Glutamatergic neuron (in vitro differentiated cells): Measurements from ENCODE around the gene GALNT8. TPM values are rescaled to one million over a fixed set of nuclear protein-coding genes. Genes with fewer than 3 reads are reported as not detected.
"Not testable (repeated sequence)": the region's sequence is repeated elsewhere in the genome, so short reads cannot be mapped to it uniquely, and the experiment has no call there.

Experiments
- DNase-seq: peaks from one replicate; pipeline ENCODE4 v3.0.0; 2022
- H3K27ac Mint-ChIP-seq: one replicate; pipeline ENCODE4 v1.8.0; 2020; ENCODE audit warnings: mild to moderate bottlenecking, mixed read lengths, inconsistent platforms; ENCODE audit not compliant: unreplicated experiment
- H3K27me3 Mint-ChIP-seq: one replicate; pipeline ENCODE4 v1.8.0; 2020; ENCODE audit warnings: mild to moderate bottlenecking, moderate library complexity, mixed read lengths, inconsistent platforms; ENCODE audit not compliant: unreplicated experiment
- H3K36me3 Mint-ChIP-seq: one replicate; pipeline ENCODE4 v1.8.0; 2020; ENCODE audit warnings: mild to moderate bottlenecking, mixed read lengths, inconsistent platforms; ENCODE audit not compliant: unreplicated experiment
- H3K4me1 Mint-ChIP-seq: one replicate; pipeline ENCODE4 v1.8.0; 2020; ENCODE audit warnings: mild to moderate bottlenecking, low read depth, mixed read lengths, inconsistent platforms; ENCODE audit not compliant: unreplicated experiment
- H3K4me3 Mint-ChIP-seq: one replicate; pipeline ENCODE4 v1.8.0; 2020; ENCODE audit warnings: mild to moderate bottlenecking, mixed read lengths, inconsistent platforms; ENCODE audit not compliant: unreplicated experiment
- H3K9me3 Mint-ChIP-seq: one replicate; pipeline ENCODE4 v1.8.0; 2020; ENCODE audit warnings: mild to moderate bottlenecking, moderate library complexity, mixed read lengths, inconsistent platforms; ENCODE audit not compliant: unreplicated experiment
- CTCF ChIP-seq: fragments of 200-600 bp; sonication (generic); IDR thresholded peaks from one replicate; pipeline ENCODE4 v1.5.0; 2021; ENCODE audit not compliant: partially characterized antibody, unreplicated experiment
- total RNA-seq: library from RNA; stranded (reverse); fragmentation: NEBNext Ultra II Directional; extraction: Animal tissue kit (Norgen Biotek cat#: 25700); gene quantifications from one replicate; pipeline ENCODE4 v1.2.1, GENCODE V29; 2021; ENCODE audit not compliant: unreplicated experiment

GALNT8 gene
- total RNA-seq, 1 donor from 2014 or later, result 25.3 TPM

- Mint-ChIP-seq H3K4me3 (no peak overlapping the region), H3K9me3 (peaks cover 4% of the 10 kb centered on the region), H3K36me3 (peaks cover 9% of the 10 kb centered on the region), H3K27ac (no peak overlapping the region), H3K27me3 (no peaks in the 10 kb centered on the region), H3K4me1 (no peaks in the 10 kb centered on the region)
- no peak for DNase-seq
- TF ChIP-seq CTCF, result no peak
Observed at GRCh38 chr12:4742416-4742970, 22.3 kb downstream of the GALNT8 start.

GRCh38 chr12:4743046-4743445 is 22.8 kb downstream of the GALNT8 start:
- Mint-ChIP-seq H3K9me3 (peaks cover 4% of the 10 kb centered on the region), H3K27ac (no peak overlapping the region), H3K27me3 (no peaks in the 10 kb centered on the region), H3K4me1 (no peaks in the 10 kb centered on the region), H3K36me3 (peaks cover 11% of the 10 kb centered on the region), H3K4me3 (no peak overlapping the region)
- no peak for TF ChIP-seq CTCF
- no peak for DNase-seq

GRCh38 chr12:4744709-4745108 is 24.5 kb downstream of the GALNT8 start:
- no peak for DNase-seq
- Mint-ChIP-seq H3K36me3 (peaks cover 22% of the 10 kb centered on the region), H3K4me1 (no peaks in the 10 kb centered on the region), H3K27ac (no peak overlapping the region), H3K4me3 (no peak overlapping the region), H3K9me3 (peaks cover 4% of the 10 kb centered on the region), H3K27me3 (no peaks in the 10 kb centered on the region)
- no peak for TF ChIP-seq CTCF

- Mint-ChIP-seq H3K27ac (no peak overlapping the region), H3K4me3 (no peak overlapping the region), H3K36me3 (peaks cover 22% of the 10 kb centered on the region), H3K4me1 (no peaks in the 10 kb centered on the region), H3K27me3 (no peaks in the 10 kb centered on the region), H3K9me3 (peaks cover 4% of the 10 kb centered on the region)
- no peak for TF ChIP-seq CTCF
- DNase-seq, result no peak
Observed at GRCh38 chr12:4745249-4745648, 25.0 kb downstream of the GALNT8 start.

GRCh38 chr12:4751654-4752053 is 31.5 kb downstream of the GALNT8 start:
- H3K9me3 Mint-ChIP-seq, H3K4me1 Mint-ChIP-seq, DNase-seq, H3K27ac Mint-ChIP-seq, H3K27me3 Mint-ChIP-seq, H3K4me3 Mint-ChIP-seq: not testable (repeated sequence)
- H3K36me3 Mint-ChIP-seq, result peaks cover 19% of the 10 kb centered on the region
